GM18507 (cell line): Measurements from ENCODE around the gene GPR3.

ENCODE experiments used
- DNase-seq: peaks from one replicate; pipeline ENCODE4 v3.0.0; 2011; ENCODE audit warnings: low read depth; ENCODE audit not compliant: insufficient read length; ENCODE audit errors: extremely low spot score
- FAIRE-seq: peaks from 2 replicates; lab custom pipeline; 2011; peaks lifted over from hg19 to GRCh38; lab: Jason Lieb, UNC

The GPR3 gene

DNA sequence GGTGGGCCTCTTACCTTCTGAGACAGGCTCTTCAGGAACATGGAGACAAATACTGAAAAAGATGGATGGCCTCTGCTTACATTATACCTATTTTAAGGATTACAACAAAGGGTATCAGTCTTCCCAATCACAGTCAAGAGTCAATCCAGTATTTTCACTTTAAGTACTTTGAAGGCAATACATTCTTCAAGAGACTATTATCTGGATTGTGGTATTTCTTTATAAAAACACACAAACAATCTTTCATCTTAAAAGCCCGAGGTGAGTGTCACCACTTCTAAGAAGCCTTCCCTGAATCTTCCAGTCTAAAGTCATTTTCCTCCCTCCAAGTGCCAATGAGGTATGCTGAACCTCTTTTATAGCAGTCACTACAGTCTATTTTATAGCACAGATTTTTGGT is 52.2 kb downstream of the GPR3 start:
- no peak for FAIRE-seq
- DNase-seq, result no peak
